ENCODE measurements around the gene GRB14.
"Not testable (repeated sequence)": the region's sequence is repeated elsewhere in the genome, so short reads cannot be mapped to it uniquely, and the experiment has no call there.

The GRB14 gene

GRCh38 chr2:164551519-164551918 is 69.8 kb downstream of the GRB14 start:
- Histone ChIP-seq H3K4me3 (ENCODE audit: low read length) (no peak overlapping the region), H3K9me3 (ENCODE audit: control insufficient read depth, low read length) (no peaks in the 10 kb centered on the region), H3K27me3 (replicated peaks; ENCODE audit: control insufficient read depth, insufficient read depth, low read length) (no peaks in the 10 kb centered on the region), H3K9ac (ENCODE audit: low read length) (no peak overlapping the region), H3K4me1 (ENCODE audit: control insufficient read depth, insufficient read depth, low read length) (no peaks in the 10 kb centered on the region), H3K36me3 (ENCODE audit: control insufficient read depth, insufficient read depth, low read length, severe bottlenecking) (no peaks in the 10 kb centered on the region)
- DNase-seq (ENCODE audit: low read depth): no peak

DNA sequence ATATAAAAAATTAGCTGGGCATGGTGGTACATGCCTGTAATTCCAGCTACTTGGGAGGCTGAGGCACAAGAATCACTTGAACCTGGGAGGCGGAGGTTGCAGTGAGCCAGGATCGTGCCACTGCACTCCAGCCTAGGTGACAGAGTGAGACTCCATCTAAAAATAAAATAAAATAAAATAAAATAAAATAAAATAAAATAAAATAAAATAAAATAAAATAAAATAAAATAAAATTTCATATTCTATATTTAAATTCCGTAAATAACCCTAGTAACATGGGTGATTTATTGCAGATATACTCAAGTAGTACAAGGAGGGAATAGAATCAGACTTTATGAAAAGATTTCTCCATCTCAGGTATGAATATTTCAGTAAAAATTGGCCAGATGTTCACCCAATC is 71.6 kb downstream of the GRB14 start:
- H3K4me3 ChIP-seq (ENCODE audit: low read length); H3K9me3 ChIP-seq (ENCODE audit: control insufficient read depth, low read length); DNase-seq (ENCODE audit: low read depth); H3K36me3 ChIP-seq (ENCODE audit: control insufficient read depth, insufficient read depth, low read length, severe bottlenecking); H3K4me1 ChIP-seq (ENCODE audit: control insufficient read depth, insufficient read depth, low read length); H3K27me3 ChIP-seq (replicated peaks; ENCODE audit: control insufficient read depth, insufficient read depth, low read length); H3K9ac ChIP-seq (ENCODE audit: low read length): not testable (repeated sequence)

DNA sequence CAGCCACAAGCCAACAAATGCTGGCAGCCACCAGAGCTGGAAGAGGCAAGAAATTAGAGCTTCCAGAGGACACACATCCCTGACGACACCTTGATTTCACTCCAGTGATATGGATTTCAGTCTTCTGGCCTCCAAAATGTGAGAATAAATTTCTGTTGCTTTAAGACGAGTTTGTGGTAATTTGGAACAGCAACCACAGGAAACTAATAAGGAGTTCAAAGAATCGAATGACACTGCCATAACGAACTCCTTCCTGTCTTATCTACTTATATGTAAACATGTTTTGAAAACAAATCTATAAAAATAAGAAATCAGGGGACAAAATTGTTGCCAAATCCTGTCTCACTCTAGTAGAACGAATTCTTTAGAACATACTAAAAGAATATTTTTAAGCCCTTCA is 75.8 kb downstream of the GRB14 start:
- Histone ChIP-seq H3K4me1 (ENCODE audit: control insufficient read depth, insufficient read depth, low read length) (no peaks in the 10 kb centered on the region), H3K9ac (ENCODE audit: low read length) (no peak overlapping the region), H3K4me3 (ENCODE audit: low read length) (no peak overlapping the region)

GRCh38 chr2:164542581-164543021 is 78.7 kb downstream of the GRB14 start:
- no peak overlapping the region for H3K4me3 ChIP-seq (ENCODE audit: low read length)
- H3K9me3 ChIP-seq (ENCODE audit: control insufficient read depth, low read length): peaks cover 5% of the 10 kb centered on the region
- peak; percentile 70 for DNase-seq (ENCODE audit: low read depth)
- H3K9ac ChIP-seq (ENCODE audit: low read length): no peak overlapping the region
- H3K4me1 ChIP-seq (ENCODE audit: control insufficient read depth, insufficient read depth, low read length): no peaks in the 10 kb centered on the region
- H3K36me3 ChIP-seq (ENCODE audit: control insufficient read depth, insufficient read depth, low read length, severe bottlenecking): no peaks in the 10 kb centered on the region
- no peaks in the 10 kb centered on the region for H3K27me3 ChIP-seq (replicated peaks; ENCODE audit: control insufficient read depth, insufficient read depth, low read length)

More for the DNA sequence above, 75.8 kb downstream of the GRB14 start:
- Histone ChIP-seq H3K36me3 (ENCODE audit: control insufficient read depth, insufficient read depth, low read length, severe bottlenecking) (no peaks in the 10 kb centered on the region), H3K27me3 (replicated peaks; ENCODE audit: control insufficient read depth, insufficient read depth, low read length) (no peaks in the 10 kb centered on the region), H3K9me3 (ENCODE audit: control insufficient read depth, low read length) (peaks cover 5% of the 10 kb centered on the region)
- DNase-seq (ENCODE audit: low read depth): no peak

DNA sequence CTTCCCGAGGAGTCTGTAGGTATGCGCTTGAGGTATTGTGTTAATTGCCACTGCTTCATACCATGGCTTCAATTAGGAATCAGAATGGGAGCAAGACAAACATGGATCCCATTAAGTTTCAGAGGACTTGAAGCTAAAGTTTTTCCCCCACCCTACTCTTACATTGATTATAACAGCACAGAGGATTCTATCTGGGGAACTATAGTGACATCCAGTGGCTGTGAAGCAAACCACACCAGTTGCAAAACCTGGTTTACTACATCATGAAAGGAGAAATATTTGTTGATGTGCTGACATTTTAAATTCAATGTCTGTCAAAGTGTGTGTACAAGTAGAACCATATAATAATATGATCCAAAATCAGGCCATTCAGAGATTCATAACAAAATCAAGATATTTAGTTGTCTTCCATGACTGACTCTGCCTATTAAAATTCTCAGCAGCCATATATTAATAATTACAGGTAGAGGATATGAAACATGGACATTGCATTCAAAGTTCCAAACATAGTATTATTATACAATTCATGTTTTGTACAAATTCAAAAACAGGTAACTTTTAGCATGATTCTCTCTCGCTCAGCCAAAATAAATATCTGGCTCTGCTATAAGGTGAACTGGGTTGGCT is 82.9 kb downstream of the GRB14 start:
- no peaks in the 10 kb centered on the region for H3K9me3 ChIP-seq (ENCODE audit: control insufficient read depth, low read length)
- H3K4me3 ChIP-seq (ENCODE audit: low read length): no peak overlapping the region
- H3K4me1 ChIP-seq (ENCODE audit: control insufficient read depth, insufficient read depth, low read length): no peaks in the 10 kb centered on the region
- H3K27me3 ChIP-seq (replicated peaks; ENCODE audit: control insufficient read depth, insufficient read depth, low read length): peaks cover 5% of the 10 kb centered on the region
- no peaks in the 10 kb centered on the region for H3K36me3 ChIP-seq (ENCODE audit: control insufficient read depth, insufficient read depth, low read length, severe bottlenecking)
- H3K9ac ChIP-seq (ENCODE audit: low read length): no peak overlapping the region
- DNase-seq (ENCODE audit: low read depth): peak; percentile 72

DNA sequence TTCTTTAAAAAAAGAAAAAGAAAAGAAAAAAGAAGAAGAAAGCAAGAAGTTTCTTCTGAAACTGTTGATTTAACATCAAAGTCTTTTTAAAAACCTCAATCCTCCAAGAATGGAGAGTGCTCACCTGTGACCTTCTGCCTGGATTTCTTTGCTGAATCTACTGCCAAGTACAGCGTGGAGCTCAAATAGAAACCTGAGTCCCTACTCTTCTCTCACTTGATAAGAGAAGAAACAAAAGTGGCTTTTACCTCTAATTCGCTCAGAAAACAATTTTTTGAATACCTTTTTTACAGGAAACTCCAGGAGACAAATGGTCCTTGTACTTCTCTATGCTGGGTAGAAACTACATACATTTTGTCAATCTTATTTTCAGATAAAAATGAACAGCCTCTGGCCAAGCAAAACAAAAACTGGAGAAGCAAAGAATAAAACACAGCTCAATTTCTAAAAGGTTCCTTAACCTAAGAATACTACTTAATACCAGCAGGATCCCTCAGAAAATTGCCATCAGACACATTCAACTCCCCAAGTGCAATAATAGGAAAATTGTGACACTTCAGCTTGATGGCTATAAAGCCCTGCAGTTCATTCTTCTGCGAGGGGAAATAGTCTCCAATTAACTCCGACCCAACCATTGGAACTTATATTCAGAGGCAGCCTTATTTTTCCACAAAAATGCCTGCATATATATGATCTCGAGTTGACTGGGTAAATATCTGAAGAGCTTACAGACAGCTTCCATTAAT is 85.8 kb downstream of the GRB14 start:
- Histone ChIP-seq H3K27me3 (replicated peaks; ENCODE audit: control insufficient read depth, insufficient read depth, low read length) (peaks cover 5% of the 10 kb centered on the region), H3K9ac (ENCODE audit: low read length) (no peak overlapping the region), H3K4me1 (ENCODE audit: control insufficient read depth, insufficient read depth, low read length) (no peaks in the 10 kb centered on the region), H3K36me3 (ENCODE audit: control insufficient read depth, insufficient read depth, low read length, severe bottlenecking) (no peaks in the 10 kb centered on the region), H3K4me3 (ENCODE audit: low read length) (no peak overlapping the region), H3K9me3 (ENCODE audit: control insufficient read depth, low read length) (no peaks in the 10 kb centered on the region)
- DNase-seq (ENCODE audit: low read depth): no peak

DNA sequence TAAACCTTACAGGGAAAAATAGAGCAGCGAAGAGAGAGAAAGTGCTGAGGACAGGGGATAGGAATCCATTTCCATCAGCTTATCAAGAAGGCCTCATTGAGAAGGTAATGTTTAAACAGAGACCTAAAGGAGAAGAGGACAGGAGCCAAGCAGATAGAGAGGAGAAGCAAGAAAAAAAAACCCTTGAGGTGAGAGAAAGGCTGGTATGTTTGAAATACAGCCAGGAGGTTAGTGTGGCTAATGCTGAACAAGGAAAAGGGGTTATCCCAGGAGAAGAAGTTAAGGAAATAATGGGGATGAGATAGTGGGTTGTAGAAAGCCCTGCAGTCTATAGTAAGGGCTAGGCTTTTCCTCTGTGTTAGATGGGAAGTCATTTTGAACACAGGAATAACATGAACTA is 90.8 kb downstream of the GRB14 start:
- H3K27me3 ChIP-seq (replicated peaks; ENCODE audit: control insufficient read depth, insufficient read depth, low read length): no peaks in the 10 kb centered on the region
- H3K9me3 ChIP-seq (ENCODE audit: control insufficient read depth, low read length): no peaks in the 10 kb centered on the region
- no peak overlapping the region for H3K9ac ChIP-seq (ENCODE audit: low read length)
- H3K4me3 ChIP-seq (ENCODE audit: low read length): no peak overlapping the region
- no peak for DNase-seq (ENCODE audit: low read depth)
- H3K36me3 ChIP-seq (ENCODE audit: control insufficient read depth, insufficient read depth, low read length, severe bottlenecking): no peaks in the 10 kb centered on the region
- no peaks in the 10 kb centered on the region for H3K4me1 ChIP-seq (ENCODE audit: control insufficient read depth, insufficient read depth, low read length)

DNA sequence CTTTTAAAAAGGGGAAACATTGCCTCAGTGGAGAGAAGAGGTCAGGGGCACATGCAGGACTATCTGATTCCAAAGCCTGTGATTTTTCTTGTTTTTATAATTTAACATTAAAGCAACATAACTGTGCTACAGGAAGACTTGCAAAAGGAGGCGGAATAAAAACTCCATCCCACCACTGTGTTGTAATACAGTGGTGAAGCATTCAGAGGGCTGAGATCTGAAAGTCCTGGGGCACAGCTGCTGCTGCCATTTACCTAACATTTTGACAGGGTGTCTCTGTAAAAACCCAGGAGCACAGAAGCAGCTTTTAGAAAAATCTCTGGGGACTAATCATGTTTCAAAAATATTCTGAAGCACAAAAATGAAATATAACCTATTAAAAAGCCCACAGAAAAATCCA is 97.6 kb downstream of the GRB14 start:
- no peaks in the 10 kb centered on the region for H3K27me3 ChIP-seq (replicated peaks; ENCODE audit: control insufficient read depth, insufficient read depth, low read length)
- H3K4me3 ChIP-seq (ENCODE audit: low read length): no peak overlapping the region
- peaks cover 10% of the 10 kb centered on the region for H3K9me3 ChIP-seq (ENCODE audit: control insufficient read depth, low read length)
- H3K4me1 ChIP-seq (ENCODE audit: control insufficient read depth, insufficient read depth, low read length): peaks cover 5% of the 10 kb centered on the region
- DNase-seq (ENCODE audit: low read depth): no peak
- no peaks in the 10 kb centered on the region for H3K36me3 ChIP-seq (ENCODE audit: control insufficient read depth, insufficient read depth, low read length, severe bottlenecking)
- H3K9ac ChIP-seq (ENCODE audit: low read length): no peak overlapping the region

- Histone ChIP-seq H3K36me3 (ENCODE audit: control insufficient read depth, insufficient read depth, low read length, severe bottlenecking) (no peaks in the 10 kb centered on the region), H3K9ac (ENCODE audit: low read length) (no peak overlapping the region), H3K4me3 (ENCODE audit: low read length) (no peak overlapping the region), H3K9me3 (ENCODE audit: control insufficient read depth, low read length) (peaks cover 12% of the 10 kb centered on the region), H3K27me3 (replicated peaks; ENCODE audit: control insufficient read depth, insufficient read depth, low read length) (no peaks in the 10 kb centered on the region), H3K4me1 (ENCODE audit: control insufficient read depth, insufficient read depth, low read length) (peaks cover 5% of the 10 kb centered on the region)
- DNase-seq (ENCODE audit: low read depth): no peak
Observed at GRCh38 chr2:164523009-164523408, 98.3 kb downstream of the GRB14 start.

- no peak overlapping the region for H3K9ac ChIP-seq (ENCODE audit: low read length)
- no peak for DNase-seq (ENCODE audit: low read depth)
- peaks cover 16% of the 10 kb centered on the region for H3K9me3 ChIP-seq (ENCODE audit: control insufficient read depth, low read length)
- H3K4me1 ChIP-seq (ENCODE audit: control insufficient read depth, insufficient read depth, low read length): peaks cover 5% of the 10 kb centered on the region
- H3K4me3 ChIP-seq (ENCODE audit: low read length): no peak overlapping the region
- H3K27me3 ChIP-seq (replicated peaks; ENCODE audit: control insufficient read depth, insufficient read depth, low read length): no peaks in the 10 kb centered on the region
- H3K36me3 ChIP-seq (ENCODE audit: control insufficient read depth, insufficient read depth, low read length, severe bottlenecking): no peaks in the 10 kb centered on the region
Observed at GRCh38 chr2:164522561-164522981, 98.7 kb downstream of the GRB14 start.

DNA sequence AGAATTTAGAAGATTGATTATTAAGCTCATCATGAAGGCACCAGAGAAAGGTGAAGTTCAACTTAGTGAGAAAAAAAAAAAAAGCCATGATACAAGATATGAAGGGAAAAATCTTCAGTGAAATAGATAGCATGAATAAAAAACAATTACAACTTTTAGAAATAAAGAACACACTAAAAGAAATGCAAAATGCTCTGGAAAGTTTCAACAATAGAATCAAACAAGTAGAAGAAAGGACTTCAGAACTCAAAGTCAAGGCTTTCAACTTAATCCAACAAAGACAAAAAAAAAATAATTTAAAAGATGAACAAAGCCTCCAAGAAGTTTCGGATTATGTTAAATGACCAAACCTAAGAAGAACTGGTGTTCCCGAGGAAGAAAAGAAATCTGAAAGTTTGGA is 105.5 kb downstream of the GRB14 start:
- H3K36me3 ChIP-seq (ENCODE audit: control insufficient read depth, insufficient read depth, low read length, severe bottlenecking): no peaks in the 10 kb centered on the region
- peaks cover 15% of the 10 kb centered on the region for H3K4me1 ChIP-seq (ENCODE audit: control insufficient read depth, insufficient read depth, low read length)
- no peak overlapping the region for H3K9ac ChIP-seq (ENCODE audit: low read length)
- DNase-seq (ENCODE audit: low read depth): no peak
- peaks cover 37% of the 10 kb centered on the region for H3K9me3 ChIP-seq (ENCODE audit: control insufficient read depth, low read length)
- H3K4me3 ChIP-seq (ENCODE audit: low read length): no peak overlapping the region
- H3K27me3 ChIP-seq (replicated peaks; ENCODE audit: control insufficient read depth, insufficient read depth, low read length): no peaks in the 10 kb centered on the region
